Measurements from ENCODE around the gene TTC7B.

The TTC7B gene

DNA sequence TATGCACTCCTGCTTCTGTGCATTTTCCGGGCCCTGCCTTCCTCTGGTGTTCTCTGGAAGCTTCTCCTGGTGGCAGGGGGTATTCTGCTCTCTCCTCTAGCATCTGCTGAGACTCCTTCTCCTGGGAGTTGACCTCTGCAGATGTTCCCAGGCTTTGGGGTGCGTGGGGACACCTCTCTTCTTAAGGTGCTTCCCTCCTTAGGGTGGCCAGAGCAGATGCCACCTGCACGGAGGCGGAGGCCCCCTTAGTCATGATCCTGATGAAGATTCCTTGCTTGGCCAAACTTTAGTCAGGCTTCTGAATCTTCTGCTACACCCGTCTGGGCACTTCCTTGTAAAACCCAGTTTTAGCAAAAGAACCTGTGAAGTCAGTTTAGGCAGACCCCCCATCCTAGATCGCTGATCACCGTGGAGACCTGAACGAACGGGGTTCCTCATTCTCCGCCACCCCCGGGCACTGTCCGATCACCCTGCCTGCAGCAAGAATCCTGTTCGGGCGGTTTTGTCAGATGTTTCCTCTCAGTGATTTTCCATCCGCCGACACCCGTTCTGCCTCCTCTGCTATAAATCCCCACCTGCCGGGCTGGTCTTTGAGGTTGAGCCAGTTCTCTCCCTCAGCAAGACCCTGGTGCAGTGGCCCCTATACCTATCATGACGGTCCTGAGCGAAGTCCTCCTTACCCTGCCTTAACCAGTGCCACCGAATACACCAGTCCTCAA lies 307.5 kb downstream of the TTC7B start:
- DNase-seq (ENCODE audit: low spot score), result no peak

DNA sequence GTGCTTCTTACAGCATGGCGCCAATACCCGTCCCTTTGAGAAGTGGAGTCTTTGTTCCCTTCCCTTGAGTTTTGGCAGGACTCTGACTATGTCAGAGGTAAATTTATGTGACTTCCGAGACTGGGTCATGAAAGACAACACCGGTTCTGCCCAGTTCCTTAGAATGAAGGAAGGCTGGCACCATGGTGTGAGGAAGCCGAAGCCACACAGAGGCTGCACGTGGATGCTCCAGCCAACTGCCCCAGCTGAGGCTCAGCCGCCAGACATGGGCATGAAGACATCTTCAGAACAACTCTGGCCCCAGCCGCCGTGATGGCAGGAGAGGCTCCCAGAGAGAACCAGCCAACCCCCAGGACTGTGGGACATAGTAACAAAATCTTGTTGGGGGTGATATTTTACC lies 308.2 kb downstream of the TTC7B start:
- DNase-seq (ENCODE audit: low spot score), result no peak

DNA sequence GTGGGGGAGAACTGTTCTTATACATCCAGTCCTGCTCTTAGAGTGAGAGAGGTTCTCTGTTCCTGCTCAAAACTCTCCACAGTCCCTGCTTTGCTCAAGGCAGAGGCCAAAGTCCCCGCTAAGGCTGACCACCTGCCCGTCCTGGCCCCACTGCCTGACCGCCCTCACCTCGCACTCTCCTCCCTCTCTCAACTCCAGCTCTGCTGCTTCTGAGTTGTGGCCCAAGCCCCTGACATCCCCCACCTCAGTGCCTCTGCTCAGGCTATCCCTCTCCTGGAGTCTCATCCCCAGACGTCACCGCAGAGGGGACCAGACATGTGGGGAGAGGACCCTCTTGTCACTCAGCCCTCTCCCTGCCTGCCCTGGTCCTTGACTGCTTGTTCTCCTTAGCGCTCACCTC lies 308.8 kb downstream of the TTC7B start:
- DNase-seq (ENCODE audit: low spot score), result no peak

DNA sequence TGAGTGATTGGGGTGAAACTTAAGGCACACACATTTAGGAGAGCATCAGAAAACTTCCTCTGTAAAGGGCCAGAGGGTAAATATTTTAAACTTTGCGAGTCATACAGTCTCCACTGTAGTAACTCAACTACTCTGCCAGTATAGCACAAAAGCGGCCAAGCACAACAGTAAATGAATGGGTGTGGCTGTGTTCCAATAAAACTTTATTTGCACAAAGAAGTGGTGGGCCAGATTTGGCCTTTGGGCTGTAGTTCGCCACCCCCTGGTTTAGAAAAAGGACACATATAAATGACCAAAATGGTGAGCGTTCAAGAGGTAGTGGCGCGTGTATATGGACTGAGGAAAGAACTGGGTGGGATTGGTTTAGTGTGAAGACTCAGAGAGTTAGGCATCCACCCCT lies 309.5 kb downstream of the TTC7B start:
- no peak for DNase-seq (ENCODE audit: low spot score)

DNA sequence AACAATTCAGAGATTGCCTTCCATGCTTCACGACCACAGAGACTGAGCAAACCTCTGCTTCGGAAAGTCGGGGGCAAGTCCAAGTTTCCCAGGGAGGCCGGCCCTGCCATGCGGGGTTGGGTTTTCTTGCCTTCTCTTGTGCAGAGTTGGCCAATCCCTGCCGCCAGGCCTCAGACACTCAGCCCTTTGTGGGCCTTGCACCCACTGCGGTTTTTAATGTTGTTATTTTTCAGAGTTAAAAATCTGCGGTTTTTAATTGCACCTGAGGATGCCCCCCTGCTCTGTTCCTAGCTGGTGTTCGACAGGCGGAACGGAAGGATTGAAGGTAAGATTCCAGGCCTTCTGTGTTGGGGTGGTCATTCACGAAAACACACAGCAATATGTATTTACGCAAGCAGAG lies 310.7 kb downstream of the TTC7B start:
- DNase-seq (ENCODE audit: low spot score), result no peak

DNA sequence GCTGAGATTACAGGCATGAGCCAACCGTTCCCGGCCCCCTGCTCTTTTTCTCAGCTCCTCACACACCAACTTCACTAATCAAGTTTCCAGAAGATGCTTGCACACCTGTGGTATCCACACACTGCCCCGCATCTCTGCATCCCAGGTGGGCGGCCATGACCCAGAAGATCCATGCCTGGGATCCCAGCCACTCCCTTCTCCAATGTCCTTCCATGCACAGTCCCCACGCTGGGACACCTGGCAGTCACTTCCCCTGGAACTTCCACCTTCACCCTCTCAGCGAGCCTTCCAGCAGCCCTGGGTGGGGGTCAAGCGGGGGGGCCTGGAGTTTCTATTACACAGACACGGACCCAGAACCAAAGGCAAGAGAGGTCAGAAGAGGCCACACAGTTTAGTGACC lies 311.6 kb downstream of the TTC7B start:
- no peak for DNase-seq (ENCODE audit: low spot score)

DNA sequence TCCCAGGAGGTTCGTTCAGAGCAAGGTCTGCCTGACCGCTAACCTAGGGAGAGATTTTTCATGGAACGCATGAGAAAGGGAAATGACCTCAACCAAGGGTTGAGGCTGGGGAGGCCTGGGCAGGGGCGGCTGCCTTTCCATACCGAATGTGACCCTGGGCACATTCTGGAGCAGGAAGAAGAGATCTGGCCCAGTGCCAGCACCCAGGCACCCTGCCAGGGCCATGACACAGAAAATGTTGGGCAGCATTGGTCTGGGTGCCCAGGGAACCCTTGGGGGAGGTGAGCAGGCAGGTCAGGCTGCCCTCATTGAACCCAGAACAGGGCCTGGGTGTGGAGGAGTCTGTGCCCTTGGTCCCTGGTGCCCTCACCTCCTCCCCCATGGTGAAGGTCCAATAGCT lies 312.6 kb downstream of the TTC7B start:
- no peak for DNase-seq (ENCODE audit: low spot score)

DNA sequence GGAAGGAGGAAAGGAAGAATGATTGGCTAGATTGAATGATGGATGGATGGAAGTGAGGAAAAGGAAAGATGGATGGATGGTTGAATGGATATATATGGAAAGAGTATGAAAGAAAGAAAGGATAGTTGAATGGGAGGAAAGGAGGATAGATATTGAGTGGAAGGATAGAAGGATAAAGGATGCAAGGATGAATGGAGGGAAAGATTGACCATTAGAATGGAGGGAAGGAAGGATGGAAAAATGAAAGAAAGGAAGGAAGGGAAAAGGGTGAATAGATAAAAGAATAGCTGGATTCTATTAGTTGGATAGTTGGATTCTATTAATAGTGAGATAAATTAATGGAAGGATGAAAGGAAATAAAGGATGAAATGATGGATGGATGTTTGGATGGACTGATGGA lies 313.5 kb downstream of the TTC7B start:
- DNase-seq (ENCODE audit: low spot score), result no peak

DNA sequence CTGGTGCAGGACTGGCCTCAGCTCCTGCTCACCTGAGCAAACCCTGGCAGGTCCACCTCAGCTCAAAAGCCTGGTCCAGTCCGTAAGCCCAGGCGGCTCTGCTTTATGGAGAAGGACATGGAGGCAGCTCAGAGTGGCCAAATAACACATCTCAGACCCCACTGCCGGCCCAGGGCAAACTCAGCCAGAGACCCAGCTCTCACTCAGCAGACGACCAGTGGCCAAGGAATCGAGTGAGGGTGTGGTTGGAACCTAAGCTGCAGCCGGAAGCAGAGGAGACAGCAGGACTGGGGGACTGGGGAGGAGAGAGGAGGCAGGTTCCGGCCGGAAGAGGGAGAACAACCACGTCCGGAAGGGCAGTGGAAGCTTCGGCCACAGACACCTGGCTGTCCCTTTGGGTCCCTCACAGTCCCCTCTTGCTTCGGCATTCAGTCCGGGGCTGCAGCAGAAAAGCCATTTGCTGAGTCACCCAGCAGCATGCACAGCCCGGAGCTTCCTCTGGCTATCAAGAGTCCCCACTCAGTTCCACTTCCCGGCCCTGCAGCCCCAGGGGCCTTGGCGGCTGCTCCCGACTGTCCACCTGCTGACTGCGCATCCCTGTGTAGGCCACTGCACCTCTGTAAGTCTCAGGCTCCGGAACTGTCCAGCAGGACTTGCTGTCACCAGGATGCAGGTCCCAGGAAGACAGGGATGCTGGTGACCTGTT lies 315.4 kb downstream of the TTC7B start:
- no peak for DNase-seq (ENCODE audit: low spot score)

DNA sequence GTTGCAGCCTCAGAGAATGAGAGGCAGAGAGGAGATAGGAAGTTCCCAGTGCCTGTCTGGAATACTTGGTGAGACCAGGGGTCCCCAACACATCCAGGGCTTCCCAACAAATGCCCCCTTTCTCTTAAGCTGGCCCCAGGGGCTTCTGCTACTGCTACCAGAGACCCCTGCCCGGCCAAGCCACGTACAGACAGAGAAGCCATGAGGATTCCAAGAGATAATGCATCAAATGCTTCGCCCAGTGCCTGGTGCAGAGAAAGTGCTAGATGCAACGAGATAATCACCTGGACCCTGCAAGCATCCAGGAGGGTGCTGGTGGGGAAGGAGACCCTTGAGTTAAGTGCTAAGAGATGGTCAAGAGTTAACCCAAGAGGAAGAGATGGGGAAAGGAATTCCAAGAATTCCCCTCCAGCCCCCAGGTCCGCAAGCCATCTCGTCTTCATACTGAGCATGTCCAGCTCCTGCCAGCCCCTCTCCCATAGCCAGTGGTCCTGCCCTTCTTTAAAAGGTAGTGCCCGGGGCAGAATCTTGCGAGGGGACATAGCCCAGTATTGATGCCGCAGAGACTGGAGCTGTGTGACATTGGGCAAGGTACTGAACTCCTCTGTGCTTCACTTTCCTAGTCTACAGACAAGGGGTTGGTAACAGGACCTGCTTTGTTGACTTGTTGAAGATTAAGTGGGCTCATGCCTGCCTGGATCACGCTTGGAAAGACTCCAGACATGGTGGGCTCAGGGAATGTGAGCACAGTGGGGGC lies 316.1 kb downstream of the TTC7B start:
- no peak for DNase-seq (ENCODE audit: low spot score)

DNA sequence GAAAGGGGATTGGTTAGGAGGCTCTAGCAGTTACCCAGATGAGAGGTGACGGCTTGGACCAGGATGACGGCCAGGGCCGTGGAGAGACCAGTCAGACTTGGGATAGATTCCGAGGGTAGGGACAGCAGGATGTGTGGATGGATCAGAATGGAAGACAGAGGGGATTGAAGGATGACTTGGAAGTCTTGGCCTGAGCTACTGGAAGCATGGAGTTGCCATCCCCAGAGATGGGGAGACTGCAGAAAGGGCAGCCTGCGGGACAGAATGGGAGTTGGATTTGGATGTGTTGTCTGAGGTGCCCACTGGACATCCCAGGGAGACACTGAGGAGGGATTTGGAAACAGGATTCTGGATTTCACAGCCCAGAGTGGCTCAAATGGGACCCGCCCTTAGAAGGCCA lies 317.1 kb downstream of the TTC7B start:
- no peak for DNase-seq (ENCODE audit: low spot score)

DNA sequence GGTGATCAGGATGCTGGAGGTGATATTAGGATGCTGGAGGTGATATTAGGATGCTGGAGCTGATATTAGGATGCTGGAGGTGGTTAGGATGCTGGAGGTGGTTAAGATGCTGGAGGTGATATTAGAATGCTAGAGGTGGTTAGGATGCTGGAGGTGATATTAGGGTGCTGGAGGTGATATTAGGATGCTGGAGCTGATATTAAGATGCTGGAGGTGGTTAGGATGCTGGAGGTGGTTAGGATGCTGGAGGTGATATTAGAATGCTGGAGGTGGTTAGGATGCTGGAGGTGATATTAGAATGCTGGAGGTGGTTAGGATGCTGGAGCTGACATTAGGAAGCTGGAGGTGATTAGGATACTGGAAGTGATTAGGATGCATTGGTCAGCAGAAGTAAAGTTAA lies 318.0 kb downstream of the TTC7B start:
- DNase-seq (ENCODE audit: low spot score), result no peak

DNA sequence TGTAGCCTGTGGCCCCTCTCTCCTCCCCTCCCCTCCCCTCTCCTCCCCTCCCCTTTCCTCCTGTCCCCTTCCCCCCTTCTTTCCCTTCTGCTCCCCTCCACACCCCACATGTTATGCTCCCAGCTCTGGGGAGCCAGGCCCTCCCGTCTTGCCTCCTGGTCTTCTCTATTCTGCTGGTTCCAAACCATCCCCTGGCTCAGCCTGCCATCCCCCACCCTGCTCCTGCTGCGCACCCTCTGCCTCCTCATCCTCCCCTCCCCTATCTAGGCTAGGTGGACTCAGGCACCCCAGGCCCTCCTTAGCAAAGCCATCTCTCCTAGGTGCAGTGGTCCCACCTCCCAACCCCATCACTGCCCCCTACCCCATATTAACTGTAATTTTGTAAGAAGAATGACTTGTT lies 319.9 kb downstream of the TTC7B start:
- DNase-seq (ENCODE audit: low spot score), result no peak

DNA sequence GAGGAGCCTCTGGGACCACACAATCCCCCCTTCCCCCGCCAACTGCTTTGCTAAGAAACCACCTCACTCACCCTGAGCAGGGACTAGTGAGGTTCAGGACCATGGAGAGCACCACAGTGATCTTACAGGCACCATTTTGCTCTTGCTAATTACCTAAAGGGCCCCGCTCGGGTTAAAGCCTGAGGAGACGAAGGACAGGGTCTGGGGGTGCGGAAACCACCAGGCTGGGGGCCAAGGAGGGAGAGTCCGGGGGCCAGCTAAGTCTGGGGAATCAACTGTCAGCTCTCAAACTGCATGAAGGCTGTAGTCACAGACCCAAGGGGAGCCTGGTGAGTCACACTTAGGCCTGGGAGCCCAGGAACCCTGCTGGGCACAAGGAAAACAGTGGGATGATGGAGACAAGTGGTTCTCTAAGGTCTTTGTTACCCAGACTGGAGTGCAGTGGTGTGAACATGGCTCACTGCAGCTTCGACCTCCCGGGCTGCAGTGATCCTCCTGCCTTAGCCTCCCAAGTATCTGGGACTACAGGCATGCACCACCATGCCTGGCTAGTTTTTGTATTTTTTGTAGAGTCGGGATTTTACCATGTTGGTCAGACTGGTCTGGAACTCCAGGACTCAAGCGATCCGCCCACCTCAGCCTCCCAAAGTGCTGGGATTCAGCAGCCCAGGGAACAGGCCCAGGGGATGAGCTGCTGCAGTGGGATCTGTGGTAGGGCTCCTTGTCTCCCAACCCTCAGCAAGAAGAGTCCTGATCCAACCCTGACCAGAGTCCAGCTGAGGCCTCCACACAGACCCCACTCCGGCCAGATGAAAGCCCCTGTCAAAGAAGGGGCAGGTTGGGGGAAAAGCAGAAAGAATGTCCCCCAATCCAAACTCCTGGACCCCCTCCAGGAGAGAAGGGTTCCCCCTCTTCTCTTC lies 320.6 kb downstream of the TTC7B start:
- peak; percentile 78 for DNase-seq (ENCODE audit: low spot score)

DNA sequence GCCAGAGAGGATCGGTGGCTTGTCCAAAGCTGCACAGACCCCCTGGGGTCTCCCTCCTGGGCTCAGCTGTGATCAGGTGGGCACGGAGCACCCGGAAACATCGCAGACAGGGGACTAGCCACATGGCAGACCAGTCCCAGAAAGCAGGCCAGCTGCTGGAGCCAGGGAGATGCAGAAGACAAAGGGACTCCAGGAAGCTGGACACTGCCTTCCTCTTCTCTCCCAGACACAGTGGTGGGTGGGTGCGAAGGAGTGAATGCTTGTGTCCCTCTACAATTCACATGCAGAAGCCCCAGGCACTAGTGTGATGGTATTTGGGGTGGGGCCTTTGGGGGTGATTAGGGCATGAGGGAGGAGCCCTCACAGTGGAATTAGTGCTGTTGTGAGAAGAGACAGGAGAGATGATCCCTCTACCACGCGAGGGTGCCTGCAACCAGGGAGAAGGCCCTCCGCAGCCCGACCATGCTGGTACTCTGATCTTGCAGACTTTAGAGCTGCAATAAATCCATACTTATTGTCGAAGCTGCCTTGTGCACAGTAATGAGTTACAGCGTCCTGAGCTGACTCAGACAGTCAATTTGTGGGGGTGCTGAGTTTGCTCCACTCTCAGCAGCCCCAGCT lies 324.2 kb downstream of the TTC7B start:
- DNase-seq (ENCODE audit: low spot score), result peak; percentile 6

DNA sequence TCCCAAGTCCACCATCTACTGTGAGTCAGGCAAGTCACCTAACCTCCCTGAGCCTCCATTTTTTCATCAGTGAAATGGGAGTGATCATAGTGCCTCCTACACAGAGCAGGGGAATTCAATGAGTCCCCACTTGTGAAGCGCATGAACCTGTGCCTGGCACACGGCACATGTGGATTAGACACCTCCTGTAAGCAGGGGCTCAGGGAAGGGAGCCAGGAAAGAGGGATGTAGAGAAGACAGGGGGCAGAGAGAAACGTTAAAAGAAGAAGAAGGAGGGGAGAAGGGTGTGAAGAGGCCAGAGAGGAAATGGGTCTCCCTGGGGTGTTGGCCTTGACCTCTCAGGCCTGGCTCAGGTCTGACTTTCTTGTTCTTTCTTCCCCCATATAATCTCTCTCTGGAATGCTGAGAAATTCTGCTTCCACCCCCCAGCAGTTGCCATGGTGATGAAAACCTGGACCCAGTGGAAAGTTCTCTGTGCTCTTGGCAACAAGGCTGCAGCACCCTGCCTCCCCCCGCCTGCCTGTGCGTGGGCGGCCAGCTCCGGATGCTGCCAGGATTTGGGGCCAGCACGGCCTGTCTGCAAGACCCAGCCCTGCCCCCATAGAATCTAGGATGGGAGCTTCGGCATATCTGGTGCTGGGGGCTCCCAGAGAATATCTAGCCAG lies 324.9 kb downstream of the TTC7B start:
- peak; percentile 54 for DNase-seq (ENCODE audit: low spot score)

DNA sequence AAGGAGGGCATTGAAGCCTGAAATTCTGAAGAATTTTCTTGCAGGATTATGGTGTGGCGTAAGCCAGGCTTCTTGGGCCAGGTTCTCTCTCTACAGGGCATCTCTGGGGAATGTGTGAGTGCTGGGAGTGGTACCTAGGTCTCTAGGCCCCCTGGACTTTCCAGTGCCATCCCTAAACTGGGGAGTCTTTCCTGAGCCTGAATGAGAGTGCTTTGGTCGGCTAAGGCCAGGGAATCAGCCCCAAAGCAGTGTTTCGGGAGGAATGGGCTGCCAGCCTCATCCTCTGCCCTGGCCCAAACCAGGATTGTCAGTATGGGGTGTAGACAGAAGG lies 325.5 kb downstream of the TTC7B start:
- no peak for DNase-seq (ENCODE audit: low spot score)

DNA sequence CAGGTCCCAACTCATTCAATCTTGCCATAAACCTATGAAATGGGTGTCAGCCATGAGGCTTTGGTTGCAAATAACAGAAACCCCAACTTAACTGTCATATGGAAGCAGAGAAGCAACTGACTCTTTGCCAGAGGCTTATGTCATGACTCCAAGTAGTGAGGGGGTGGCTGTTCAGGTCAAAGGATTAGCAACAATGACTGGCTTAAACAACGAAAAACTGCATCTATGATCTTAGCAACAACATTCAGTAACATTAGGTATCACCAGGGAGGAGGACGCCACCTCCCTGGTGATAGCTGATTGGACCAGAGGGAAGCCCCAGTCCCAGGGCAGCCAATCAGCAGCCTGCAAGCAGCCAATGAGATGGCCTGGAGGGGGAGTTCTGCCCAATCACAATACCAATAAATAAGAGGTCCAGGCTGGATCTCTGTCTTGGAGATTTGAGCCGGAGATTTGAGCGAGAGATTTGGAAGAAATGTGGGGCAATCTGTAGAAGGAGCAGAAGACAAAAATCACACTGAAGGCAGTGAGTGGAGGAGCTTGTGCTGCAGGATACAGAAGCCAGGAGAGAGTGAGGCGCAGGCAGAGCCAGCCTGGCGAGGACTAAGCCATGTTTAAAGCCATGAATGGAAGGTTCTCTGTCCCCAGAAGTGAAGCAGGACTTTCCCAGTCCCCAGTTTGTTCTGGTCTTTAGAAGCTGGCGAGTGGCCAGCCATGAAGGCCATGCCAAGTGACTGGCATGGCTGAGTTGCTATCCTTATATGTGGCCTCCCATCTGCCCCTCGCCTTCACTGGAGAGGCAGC lies 326.1 kb downstream of the TTC7B start:
- peak; percentile 9 for DNase-seq (ENCODE audit: low spot score)

DNA sequence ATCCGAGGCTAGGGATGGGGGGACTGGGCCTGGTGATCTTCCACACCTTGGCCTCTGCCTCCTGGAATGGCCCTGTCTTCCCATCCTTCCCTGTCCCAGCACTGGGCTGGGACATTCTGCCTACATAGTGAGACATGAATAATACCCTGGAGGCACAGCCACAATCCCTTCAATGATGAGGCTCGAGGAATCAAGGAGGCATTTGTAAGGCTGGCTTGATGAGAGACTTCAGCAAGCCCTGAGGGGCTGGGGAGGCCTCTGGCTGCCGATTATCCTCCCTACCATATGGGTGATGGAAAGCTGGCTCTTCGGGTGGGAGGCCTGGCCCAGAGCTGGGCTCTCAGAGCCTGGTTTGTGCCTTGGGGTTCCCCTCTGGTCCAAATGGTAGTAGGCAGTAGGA lies 326.9 kb downstream of the TTC7B start:
- DNase-seq (ENCODE audit: low spot score), result no peak

DNA sequence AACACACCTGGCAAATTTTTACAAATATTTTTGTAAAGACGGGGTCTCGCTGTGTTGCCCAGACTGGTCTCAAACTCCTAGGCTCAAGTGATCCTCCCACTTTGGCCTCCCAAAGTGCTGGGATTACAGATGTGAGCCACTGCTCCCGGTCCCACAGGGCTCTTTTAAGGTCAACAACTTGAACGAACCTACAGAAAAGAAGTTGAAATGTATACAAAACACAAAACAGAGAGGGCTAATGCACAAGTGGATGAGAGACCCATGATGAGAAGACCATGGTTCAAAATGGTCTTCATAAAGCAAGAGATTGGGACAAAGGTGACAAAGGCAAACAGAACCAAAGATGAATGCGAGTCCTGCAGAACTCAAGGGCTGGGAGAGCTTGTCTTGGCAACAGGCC lies 328.0 kb downstream of the TTC7B start:
- DNase-seq (ENCODE audit: low spot score), result no peak

Measured in GM03348 (cell line).